ENCODE measurements around the gene RAB36.

Gene RAB36, protein sequence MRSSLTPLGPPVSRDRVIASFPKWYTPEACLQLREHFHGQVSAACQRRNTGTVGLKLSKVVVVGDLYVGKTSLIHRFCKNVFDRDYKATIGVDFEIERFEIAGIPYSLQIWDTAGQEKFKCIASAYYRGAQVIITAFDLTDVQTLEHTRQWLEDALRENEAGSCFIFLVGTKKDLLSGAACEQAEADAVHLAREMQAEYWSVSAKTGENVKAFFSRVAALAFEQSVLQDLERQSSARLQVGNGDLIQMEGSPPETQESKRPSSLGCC

DNA sequence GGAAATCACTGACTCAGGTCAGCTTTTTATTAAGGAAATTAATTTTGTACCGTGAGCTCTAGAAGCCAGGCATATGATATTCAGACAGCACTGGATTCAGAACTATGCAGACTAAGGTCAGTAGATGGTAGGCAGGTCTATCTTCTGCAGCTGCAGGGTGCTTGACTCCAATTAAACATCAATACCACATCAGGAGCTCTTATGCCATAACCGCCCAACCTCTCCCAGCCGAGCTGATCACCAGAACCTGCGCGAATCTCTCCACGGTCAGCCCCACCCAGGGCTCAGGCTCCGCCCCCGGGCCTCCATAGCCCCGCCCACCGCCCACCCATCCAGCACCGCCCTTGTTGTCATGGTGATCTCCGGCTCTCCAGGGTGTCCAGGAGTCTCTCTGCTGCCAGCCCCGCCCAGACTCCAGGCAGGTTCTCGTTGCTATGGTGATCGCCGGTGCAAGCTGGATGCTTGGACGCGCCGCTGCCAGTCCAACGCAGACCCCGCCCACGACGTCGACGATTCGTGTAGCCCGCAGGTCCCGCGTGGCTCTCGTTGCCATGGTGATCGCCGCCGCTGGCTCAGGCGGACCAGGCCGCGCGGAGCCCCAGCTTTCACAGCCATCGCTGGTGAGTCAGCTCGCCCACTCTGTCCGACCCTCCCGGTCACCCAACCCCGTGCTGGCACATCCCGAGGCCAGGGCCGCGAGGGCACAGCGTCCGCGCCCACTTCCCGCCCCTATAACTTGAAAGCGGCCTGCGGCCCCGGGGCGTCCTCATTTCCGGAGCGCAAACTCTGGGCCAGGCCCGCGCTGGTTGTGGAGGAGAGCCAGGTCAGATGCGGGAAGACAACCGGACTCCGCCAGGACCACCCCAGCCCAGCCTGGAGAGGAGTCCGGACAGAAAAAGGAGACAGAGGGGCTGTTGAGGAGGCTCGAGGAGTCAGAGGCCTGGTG is at the start of gene RAB36:
Gene RAB36 (plus strand): TSS at position 546 of the 946 bp plus-strand sequence. CDS start 1,140 bp downstream, outside the sequence.
- DNase-seq (ENCODE audit: low spot score): peak; percentile 99

DNA sequence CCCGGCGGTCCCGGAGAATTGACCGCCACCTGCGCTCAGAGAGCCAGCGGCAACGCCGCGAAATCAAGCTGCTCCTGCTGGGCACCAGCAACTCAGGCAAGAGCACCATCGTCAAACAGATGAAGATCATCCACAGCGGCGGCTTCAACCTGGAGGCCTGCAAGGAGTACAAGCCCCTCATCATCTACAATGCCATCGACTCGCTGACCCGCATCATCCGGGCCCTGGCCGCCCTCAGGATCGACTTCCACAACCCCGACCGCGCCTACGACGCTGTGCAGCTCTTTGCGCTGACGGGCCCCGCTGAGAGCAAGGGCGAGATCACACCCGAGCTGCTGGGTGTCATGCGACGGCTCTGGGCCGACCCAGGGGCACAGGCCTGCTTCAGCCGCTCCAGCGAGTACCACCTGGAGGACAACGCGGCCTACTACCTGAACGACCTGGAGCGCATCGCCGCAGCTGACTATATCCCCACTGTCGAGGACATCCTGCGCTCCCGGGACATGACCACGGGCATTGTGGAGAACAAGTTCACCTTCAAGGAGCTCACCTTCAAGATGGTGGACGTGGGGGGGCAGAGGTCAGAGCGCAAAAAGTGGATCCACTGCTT is 49.4 kb upstream of the RAB36 start:
- DNase-seq (ENCODE audit: low spot score): no peak

DNA sequence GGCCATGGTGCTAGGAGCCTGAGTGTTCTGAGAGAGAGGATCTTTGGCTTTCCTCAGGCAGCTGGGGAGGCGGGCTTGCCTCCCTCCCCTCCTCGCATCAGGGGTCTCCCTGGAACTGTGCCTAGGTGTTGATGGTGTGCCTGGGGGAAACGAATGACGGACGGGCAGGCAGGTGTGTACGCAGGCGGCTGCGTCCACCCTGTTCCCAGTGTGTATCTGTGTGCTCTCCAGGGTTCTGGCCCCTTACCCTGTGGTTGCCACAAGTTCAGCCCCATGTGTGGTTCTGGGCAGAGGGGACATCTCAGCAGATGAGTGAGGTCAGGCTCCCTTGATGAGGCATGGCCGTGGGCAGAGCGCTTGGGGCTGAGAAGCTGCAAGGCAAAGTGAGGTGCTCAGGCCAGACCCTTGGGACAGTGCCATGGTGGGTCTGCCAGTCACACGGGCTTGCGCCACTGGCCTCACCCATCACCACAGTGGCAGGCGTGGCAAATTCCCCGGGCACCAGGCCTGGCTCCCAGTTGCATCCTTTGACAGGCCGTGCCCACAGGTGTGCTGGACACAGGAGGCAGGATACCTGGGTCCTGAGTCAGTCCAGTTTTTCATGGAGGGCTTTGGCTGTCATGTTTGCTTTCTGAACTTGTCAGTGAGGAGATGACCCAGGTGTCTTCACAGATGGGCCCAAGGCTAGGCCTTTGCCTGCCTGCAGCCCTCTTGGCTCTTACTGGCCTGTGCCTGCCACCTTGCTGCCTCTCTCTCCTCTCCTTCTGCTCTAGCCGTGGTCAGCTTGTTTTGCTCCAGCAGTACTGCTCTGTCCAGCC is 47.7 kb upstream of the RAB36 start:
- no peak for DNase-seq (ENCODE audit: low spot score)

DNA sequence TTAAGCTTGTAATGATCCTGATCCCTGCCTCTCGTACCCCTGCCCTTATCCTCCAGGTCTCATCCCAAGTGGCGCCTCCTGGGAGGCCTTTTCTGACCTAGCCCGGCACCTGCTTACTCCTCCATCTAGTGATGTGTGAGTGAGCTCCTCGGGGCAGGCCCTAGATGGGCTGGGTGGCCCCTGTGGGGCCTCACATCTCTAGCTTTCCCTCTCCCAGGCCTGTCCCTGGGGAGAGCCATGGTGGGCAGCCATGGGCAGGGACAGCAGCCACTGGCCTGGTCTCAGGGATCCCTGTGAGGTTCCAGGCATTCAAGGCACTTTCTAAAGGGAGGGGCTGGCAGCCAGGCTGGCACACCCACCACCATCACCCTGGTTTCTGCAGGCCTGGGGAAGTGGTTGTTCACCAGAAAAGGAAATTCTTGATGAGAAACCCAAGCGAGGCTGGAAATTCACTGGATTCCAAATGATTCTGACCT is 47.0 kb upstream of the RAB36 start:
- DNase-seq (ENCODE audit: low spot score): no peak

DNA sequence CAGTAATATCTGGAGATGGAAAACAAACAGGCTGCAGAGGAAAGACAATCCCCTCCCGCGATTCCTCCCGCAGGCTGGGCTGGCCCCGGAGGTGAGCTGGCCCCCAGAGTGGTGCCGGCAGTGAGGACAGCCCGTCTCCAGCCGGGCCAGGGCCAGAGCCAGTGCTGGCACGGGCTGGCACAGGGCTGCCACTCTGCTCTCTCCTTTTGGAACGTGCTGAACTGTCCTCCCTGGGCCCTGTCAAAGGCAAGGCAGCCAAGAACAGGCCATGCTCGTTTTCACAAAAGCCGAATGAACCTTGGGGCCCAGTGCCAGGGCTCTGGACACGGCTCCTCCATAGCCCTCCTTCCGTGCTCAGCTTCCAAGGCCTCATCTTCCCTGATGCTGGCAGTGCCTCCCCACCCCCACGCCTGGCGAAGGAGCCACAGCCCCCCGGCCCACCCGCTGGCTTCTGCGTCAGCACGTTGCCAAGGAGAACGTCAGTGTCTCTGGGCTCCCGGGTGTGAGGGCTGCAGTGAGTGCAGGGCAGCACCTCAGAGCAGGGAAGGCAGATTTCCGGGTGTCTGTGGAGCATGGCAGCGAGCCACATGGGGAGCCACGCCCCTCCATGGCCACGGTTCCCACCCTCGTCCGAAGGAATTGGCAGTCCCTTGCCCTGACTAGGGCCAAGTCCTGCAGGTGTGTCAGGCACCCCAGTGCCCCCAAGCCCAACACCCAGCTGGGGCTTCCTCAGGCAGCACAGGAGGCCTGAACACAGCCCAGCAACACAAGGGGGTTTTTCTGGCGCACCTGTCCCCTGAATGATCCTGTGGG is 46.4 kb upstream of the RAB36 start:
- DNase-seq (ENCODE audit: low spot score): no peak

DNA sequence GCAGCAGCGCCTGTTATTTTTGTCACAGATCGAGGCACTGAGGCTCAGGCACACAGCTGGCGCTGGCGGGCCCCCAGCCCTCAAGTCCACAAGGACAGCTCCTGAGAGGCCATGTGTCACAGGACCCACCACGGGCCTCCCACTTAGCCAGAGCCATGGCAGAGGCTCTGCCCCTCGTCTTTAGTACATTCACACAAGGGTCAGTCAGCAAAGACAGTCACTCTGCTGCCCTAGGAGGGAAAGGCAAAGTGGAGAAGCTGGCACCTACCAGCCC is 45.8 kb upstream of the RAB36 start:
- DNase-seq (ENCODE audit: low spot score): no peak

DNA sequence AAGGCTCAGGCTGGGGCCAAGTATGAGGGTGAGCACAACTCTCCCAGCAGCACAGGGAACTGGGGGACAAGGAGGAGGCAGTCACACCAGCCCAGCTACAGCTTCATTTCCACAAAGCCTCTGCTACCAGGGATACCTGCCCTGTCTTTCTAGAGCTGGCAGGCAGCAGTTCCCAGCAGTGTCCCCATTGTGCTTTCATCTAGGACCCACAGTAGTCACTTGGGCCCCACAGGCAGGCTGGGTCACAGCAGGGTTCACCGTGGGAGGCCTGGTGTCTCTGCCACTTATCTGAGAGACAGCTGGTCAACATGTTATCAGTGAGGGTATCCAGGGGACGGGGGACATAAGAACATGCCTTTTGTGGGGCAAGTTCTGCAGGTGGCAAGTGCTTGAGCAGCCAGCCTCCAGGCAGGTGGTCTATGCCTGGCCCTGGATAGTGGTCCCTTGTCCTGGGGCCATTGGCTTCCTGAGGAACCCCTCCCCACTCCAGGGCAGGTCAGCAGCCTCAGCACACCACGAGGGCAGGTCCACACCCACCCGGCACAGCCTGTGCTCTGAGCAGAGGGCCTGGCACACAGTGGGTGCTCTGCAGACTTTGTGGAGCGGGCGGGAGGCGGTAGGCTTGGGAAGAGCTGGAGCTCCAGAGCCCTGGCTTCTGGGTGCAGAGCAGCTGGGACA is 45.0 kb upstream of the RAB36 start:
- DNase-seq (ENCODE audit: low spot score): no peak

DNA sequence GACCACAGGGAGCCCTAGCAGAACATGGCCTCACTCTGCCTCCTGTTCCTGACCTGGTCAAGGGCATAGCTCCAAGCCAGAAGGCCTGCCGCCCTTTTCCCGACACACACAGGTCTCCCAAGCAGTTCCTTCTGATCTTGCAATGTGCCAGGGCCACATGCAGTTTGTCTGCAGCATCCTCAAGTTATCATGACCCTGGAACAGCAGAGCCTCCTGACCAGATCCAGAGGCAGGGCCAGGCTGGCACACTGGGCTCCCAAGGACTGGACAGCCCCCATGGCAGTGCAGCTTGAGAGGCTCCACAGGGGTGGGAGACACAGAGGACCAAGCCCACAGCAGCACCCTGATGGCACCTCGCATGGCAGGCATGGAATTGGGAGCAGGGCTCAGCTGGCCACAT is 43.8 kb upstream of the RAB36 start:
- no peak for DNase-seq (ENCODE audit: low spot score)

DNA sequence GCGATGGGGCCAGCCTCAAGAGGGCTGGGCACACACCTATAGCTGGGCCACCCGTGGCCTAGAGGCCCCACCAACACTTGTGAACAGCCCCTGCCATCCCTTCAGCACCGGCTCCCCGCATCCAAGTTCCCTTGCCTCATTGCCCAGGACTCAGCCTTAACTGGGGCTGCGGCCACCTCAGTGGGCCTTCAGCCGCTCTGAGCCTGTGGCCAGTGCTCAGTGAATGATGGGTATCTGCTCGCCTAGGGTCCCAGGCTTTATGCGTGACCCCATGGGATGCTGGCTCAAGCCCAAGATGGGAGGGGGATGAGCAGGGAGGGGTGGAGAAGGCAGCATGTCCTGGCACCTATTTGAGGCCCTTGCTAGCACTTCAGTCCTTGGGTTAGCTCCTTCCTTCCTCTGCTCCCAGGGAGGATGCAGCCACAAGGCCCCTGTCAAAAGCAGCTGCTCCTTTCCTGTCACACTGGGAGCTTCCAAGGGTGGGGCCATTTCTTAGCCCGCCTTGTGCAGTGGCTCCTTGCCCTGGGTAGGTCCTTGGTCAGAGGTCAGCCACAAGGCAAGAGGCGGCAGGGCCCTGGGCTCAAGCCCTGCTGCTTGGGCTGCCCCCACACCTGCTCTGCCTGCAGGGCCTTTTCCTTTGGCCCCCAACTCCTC is 43.1 kb upstream of the RAB36 start:
- no peak for DNase-seq (ENCODE audit: low spot score)

DNA sequence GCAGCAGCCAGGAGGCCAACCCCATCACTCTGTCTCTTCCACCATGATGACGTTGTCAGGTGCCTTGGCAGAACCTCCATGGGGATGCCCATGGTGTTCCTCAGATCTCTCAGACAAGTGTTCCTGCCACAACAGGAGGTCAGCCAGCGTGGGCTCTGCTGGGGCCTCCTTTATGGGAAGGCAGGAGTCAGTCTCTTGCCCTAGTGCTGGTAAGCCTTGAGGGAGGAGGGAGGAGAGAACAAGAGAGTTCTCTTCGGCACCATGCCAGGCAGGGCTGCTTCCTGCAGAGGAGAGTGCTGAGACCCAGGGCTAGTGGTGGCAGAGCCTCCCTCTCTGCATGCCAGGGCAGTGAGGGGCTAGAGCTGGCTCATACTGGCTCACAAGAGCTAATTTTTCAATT is 42.5 kb upstream of the RAB36 start:
- no peak for DNase-seq (ENCODE audit: low spot score)

DNA sequence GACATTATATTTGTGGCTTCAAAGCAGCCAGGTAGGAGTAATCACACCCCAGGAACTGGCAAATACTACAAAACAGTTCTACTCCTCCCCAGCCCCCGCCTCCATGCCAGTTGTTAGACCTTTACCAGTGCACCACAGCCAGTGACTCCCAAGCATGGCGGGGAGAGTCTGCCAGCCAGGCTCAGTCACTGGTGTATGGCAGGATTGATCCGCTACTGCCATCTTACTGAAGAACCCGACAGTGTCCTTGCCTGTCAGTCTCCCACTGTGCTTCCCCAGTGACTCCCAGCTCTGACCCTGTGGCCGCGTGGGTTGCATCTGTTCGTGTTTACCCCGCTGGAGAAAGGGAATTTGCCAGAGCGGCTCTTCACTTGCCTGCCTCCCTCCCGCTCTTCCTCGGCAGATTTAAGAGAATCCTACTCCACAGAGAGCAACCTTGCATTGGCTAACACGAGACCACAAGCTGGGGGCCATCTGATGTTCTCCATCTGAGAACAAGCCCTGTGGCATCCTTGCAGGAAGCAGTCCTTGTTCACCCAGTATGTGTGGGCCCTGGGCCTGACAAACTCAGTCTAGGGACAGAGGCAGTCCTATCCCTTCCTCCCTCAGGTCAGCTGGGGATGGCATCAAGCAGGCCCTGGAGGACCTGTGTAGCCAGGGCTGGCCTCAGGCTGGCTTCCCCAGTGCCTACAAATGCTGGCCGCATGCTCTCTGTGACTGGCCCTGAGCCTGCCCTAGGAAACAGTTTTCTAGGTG is 41.9 kb upstream of the RAB36 start:
- DNase-seq (ENCODE audit: low spot score): no peak

DNA sequence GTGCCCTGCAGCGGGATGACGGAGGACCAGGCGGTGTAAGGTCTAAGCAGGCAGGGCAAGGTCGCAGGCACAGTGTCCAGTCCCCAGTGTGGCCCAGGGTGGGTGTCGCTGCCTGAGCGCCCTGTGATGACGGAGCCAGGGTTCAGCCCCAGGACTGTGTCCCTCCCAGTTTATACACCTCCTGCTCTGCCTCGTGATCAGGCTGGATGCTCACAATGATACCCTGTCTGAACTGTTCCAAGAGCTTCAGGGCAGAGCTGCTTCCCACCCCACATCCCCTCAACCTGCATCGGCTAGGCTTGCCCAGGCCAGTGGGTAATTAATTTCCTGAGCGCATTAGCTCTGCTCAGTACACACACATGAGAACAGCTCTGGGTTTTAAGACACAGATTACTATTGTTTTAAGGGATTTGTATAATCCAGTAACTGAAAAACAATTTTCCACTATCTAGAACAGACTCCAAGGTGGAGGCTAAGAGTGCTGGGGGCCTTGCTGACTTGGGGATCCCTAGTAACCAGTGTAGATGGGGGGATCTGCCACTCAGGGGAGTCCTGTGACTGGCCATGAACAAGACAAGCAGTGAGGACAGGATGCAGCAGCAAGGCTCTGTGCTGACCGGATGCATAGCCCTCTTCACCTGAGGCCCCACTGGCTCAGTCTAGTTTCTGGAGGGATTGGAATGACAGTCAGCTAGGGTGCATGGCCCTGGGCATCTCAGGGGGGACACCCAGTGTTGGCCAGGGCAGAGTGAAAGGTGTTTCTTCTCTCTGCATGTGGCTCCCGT is 40.9 kb upstream of the RAB36 start:
- DNase-seq (ENCODE audit: low spot score): no peak

DNA sequence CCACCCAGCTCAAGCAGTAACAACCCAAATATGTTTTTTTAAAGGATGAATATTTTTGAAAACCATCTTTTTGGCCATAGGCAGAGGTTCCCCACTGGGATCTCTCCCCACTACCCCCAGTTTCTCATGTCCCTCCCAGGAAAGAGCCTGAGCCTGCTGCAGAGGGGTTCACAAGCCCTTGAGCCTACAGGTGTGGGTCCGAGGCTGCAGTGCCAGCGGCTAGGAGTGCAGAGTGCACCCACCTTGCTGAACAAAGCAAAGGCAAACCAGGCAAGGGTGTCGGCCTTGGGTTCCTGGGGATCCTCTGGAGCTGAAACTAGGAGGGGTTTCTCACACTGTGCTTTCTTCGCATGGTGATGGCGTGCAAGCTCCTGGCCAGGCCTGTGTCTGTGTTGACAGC is 40.0 kb upstream of the RAB36 start:
- DNase-seq (ENCODE audit: low spot score): no peak

DNA sequence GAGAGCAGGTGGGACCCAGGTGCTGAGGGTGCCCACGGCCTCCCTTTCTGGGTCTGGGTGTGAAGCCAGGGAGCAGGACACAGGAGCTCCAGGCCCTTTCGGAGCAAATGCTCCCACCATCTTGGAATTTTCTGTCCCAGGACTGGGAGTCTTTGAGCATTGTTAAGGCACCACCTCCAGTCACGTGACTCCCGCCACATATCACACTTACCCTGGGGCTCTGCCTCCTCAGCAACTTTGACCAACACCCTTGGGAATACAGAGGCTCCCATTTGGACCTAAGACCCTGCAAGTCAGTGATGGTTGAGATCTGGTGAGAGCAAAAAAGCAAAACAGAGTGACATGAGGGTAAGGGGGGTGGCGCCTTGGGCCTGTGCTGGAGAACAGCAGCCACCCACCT is 39.4 kb upstream of the RAB36 start:
- DNase-seq (ENCODE audit: low spot score): no peak

DNA sequence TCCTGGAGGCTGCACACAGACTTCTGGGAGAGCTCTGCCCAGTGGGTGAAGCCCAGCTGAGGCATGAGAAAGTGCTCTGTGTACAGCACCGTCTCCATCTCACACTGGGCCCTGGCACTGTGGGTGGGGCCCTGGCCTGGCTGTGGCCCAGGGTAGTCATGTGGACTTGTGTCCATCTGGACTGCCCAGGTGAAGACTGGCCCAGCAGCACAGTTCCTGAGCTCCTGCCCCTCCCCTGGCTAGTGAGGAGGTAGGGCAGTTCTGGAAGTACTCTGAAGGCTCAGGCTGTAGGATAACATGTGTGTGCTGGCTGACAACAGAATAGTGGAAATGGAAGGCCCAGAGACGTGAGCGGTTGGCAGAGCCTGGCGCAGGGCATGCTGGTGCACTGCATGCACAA is 38.9 kb upstream of the RAB36 start:
- DNase-seq (ENCODE audit: low spot score): no peak

DNA sequence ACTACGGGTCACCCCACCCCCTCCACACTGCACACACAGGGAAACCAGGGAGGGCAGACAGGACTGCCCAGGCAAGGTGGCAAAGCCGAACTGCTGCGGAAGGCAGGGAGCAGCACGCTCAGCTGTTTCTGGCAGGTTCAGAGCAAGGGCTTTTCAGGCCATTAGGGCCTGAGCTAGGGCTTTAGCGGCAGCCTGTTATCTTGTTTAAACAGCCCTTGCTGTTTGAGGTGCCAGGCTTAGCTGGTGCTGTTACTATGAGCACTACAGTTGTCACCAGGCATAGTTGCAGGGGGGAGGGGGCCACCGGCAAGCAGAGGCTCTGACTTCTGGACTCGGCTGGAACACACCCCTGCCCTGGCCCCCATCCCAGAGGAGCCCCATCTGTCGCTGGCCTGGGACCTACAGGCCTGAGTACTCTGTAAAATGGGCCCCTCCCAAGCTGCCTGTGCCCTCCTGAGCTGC is 38.3 kb upstream of the RAB36 start:
- DNase-seq (ENCODE audit: low spot score): no peak

DNA sequence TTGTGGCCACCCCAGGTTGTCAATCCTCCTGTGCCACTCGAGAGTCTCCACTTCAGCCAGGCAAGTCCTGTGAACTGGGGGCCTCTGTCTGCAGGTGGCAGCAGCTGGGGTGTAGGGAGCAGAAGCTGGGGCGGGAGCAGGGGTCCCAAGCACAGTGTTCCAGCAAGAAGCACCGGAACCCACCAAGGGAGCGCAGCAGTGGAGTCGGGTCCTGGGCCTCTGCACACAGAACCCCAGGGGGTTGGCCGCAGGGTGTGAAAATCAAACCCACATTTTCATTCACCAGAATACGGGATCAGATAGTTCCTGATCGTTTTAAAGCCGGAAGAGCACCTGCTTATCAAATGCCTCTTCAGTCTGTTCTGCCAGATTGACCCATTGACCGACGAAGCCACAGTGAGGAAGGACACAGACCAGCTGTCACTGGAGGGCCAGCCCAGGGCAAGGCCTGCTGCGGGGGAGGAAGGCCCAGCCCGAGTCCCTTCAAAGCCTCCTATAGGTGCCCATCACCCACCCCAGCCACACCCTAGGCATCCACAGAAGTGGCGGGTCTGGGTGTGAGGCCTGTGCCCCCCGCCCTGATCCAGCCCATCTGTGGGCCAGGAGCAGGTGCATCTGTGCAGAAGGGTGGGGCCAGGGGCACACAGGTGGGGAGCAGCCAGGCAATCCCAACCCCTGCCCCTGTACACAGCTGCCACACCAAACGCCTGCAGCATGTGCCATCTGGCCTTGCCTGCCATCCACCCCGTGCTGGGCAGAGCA is 37.6 kb upstream of the RAB36 start:
- no peak for DNase-seq (ENCODE audit: low spot score)

Data from AG08395 (cell line).